ENCODE measurements around the gene MTMR3.

MTMR3 gene

DNA sequence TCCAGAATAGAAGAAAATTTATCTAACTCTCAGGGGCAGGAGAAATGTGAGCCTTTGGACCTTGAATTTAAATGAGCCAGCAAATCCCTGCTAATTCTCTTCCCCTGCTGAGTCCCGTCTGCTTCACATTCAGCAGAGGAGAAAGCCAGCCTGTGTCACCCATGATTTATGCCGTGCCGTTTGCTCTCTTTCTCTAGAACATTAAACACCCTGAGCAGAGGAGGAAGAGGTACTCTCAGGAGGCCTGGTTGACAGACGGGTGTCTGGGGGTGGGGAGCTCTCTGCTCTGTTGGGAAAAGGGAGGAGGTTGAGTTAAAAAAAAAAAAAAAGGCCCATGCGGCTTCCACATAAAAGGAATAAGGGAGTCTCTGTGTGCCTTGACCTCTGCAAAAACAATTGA, 11.3 kb upstream of the MTMR3 start:
- DNase-seq = no peak

DNA sequence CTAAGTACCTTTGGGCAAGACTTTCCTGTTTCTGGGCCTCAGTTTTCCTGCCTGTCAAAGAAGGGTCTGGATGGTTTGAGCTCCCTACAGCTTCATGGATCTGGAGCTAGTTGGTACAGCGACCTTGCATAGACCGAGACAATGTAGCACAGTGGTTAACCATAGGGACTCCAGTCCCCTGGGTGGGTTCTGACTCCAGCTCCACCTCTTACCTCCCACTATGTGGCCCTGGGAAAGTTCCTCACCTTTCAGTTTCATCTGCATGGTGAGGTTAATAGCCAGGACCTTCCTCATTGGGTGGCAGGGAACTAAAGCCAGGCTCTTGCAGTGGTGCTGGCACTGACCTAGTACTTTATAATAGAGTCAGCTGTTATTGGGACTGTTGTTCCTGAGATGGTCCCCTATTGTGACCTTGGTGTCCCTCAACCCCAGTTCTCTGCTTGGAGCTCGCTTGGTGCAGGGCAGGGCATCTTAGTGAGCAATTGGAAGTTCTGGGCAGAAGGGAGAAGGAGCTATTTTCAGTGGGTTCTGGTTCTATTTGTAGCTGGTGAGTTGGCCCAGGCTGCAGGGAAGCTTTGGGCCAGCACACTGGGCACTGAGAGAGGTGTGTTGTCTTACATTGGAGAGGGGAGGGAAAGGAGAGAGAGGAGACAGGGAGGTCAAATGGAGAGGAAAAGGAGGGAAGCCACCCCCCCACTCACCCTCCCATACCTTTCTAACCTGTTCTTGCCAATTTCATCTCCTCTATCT, 10.7 kb upstream of the MTMR3 start:
- no peak for DNase-seq

DNA sequence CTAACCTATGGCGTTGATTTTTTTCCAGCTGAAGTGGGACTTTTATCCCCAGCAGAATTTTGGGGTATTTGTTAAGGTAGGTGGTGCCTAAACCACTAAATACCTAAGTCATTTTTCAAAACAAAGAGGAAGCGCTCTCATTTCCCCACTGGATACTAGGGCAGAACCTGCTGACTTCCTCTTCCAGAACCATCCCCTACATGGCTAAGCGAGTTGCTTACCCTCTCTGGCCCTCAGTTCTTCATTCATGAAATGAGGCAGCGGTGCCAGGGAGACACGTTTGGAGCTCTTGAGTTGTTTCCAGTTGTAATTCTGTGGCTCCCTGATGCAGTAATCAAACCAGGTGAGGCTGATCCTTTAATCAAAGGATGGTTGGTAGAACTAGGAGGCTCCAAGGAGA, 10.0 kb upstream of the MTMR3 start:
- DNase-seq = no peak

DNA sequence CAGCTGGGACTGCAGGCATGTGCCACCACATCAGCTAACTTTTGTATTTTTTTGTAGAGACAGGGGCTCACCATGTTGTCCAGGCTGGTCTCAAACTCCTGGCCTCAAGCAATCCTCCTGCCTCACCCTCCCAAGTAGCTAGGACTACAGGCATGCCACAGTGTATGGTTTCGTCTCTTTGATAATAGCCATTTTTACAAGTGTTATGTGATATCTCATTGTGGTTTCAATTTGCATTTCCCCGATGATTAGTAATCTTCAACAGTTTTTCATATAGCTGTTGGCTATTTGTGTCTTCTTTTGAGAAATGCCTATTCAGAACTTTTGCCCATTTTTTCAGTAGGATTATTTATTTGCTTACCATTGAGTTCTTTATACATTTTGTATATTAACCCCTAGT, 9.0 kb upstream of the MTMR3 start:
- DNase-seq = no peak

DNA sequence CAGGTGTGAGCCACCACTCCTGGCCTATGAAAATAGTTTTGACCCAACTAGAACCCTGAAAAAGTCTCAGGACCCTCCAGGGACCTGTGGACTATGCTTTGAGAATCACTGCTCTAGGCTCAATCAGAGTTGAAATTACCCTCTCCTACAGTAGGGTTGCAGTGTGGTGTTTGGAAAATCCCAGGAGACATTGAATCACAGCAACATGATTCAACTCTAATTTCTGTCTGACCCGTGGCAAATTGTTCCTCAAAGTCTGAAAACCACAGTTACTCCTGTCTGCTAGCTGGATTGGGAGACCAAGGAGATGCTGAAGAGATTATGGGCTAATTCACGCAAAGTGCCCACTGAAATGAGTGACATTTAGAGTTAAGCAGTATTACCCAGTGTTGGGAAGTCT, 5.4 kb upstream of the MTMR3 start:
- DNase-seq = no peak

DNA sequence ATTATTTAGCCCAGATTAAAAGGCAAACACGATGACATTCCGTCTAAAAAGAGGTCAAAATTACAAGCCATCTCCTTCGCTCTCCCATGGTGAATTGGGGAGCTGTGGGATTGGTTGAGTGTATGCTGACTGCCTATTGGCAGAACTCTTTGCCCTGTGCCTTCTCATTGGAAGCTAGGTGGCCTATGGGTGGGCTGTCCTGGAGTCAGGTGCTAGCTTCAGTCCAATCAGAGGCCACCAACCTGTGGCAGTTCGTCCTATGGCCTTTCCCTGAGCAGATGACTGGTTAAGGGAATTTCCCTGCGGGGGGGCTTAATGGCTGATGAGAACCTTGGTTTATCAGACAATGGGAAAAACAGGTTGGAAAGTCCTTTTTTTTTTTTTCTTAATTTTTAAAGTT, 3.2 kb upstream of the MTMR3 start:
- peak; percentile 24 for DNase-seq

DNA sequence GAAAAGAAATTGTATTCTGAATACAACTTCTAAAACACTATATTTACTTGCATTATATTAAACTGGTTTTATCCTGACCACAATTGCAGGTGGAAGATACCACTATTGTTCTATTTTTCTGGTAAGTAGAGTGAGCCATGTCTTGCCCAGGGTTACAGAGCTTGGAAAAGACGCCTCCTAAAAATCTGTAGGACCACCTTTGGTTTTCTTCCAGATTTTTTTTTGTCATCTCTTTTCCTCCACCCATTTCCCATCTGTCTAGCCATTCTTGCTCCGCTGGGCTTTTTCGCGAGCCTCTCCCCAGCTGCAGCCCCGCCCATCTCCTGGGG, 294 bp upstream of the MTMR3 start:
- DNase-seq = no peak

DNA sequence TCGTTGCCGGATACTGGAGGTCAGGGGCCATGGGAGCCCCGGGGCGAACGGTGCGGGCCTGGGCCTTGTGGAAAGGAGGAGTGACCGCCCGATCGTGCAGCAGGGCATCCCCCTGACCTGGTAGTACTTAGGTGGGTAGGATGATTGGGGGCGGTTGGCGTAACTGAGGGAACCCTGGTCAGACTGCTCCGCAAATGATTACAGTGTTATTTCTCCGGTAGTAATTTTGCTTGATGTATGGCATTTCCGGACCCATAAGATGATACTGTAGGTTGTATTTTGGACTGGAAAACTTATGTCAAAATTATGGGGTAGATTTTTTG, 762 bp downstream of the MTMR3 start:
- no peak for DNase-seq

DNA sequence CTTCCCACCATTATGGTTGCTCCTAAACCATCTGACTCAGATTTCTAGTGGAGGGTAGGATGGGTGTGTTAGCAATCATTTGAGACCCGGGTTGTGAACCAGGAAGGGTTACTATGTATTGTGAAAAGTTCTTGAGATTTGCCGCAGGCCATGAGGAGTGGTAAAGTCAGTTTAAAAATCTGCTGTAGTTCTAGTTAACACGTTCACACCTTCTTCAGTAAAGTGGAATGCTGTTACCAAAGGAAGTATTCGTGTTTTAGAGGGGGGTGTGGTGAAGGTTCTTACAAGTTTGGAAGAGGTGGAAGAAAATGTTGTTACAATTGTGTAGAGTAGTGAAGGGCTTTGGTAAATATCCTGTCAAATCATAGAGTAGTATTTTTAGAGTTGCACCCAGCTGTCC, 2.6 kb downstream of the MTMR3 start:
- no peak for DNase-seq

DNA sequence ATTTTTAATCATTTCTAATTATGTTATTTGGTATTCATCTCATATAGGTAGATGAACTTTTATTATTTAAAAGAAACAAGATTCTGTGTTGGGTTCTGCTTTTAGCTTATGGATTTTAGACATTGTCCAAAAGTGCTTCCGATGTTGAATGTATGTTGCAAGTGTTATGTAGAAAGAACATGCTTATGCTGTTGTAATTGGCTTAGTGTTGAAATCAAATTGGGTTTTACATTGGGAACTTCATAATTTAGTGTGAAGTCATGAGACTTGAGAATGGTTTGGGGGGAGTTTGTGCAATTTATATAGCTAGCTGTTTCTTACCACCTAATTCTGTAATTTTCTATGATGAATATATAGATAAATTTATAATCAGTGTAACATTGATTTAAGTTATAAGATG, 3.6 kb downstream of the MTMR3 start:
- DNase-seq = no peak

DNA sequence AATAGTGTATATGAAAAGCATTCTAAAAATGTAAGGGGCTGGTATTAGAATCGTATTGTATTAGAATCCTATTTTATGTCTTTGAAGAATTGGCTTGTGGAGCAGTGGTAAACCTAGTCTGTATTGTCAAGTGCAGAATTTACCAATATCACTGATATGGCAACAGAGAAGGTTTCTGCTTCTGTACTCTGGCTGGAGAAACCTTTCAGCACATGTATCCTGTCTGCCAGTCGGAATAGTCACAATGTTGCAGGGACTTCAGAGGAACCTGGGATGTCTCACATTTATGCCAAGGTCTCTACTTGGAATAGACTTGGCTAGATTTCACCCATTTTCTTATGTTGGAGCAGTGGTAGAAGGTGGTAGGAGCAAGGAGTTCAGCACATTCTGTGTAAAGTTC, 4.4 kb downstream of the MTMR3 start:
- DNase-seq = no peak

DNA sequence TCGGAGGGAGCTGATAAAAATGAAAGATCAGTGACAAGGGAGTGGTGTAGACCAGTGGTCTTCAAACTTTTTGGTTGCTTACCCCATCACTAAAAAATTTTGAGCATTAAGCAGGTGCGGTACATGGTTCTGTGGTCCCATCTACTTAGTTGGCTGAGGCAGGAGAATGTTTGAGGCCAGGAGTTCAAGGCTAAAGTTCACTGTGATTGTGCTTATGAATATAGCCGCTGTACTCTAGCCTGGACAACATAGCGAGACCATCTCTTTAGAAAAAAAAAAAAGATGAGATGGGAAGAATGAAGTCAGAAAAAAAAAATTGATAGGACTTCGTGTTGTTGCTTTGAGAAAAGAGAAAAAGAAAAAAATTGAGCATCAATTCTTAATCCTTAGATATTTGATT, 7.8 kb downstream of the MTMR3 start:
- no peak for DNase-seq

DNA sequence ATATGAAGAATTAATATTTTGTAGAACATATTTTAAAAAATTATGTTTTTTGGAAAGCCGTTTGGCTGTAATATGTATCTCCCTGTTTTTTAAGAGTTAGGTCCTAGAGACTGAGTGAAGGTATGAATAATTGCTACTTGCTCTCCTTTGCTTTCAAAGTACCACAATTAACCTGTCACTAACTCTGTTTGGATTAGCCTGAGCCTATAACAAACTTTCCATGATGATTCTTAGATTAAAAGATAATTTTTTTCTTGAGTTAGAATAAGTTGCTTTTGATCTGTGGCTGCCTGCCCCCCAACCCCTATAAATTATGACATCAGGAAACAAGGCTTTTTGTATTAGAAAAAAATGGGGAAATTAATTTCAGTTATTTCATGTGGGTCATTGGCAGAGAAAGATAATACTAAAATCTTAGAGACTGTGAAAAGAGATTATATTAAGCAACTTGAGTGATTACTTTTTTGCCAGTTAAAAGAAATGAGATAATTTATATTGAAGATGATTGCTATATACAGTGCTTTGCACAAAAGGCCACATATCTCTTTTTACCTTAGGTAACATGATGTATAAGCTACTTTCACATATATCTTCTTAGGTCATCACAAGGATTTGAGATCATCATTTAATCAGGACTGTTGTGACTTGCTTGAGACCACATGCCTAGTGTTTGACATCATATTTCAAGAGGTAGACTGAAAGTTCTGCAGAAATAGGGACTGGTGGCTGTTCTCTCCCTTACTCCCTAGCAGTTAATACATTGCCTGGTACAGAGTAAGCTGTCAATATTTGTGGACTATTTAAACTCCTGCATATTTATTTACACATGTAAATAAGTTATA, 9.6 kb downstream of the MTMR3 start:
- no peak for DNase-seq

DNA sequence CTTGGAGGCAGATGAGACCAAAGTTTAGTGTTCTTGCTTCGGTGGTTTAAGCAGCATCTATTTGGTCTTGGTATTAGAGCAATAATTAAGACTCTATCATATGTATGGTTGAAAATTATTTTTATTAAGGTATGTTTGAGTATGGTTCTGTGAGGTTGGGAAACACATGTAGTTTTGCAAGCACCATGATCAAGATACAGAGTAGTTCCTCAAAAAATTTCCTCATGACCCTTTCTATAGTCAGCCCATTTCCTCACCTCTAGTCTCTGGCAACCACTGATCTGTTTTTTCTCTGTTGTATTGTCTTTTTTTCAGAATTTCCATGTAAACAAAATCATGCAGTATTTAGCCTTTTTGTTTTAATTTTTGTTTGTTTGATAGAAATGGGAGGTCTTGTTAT, 18.4 kb downstream of the MTMR3 start:
- DNase-seq = no peak

DNA sequence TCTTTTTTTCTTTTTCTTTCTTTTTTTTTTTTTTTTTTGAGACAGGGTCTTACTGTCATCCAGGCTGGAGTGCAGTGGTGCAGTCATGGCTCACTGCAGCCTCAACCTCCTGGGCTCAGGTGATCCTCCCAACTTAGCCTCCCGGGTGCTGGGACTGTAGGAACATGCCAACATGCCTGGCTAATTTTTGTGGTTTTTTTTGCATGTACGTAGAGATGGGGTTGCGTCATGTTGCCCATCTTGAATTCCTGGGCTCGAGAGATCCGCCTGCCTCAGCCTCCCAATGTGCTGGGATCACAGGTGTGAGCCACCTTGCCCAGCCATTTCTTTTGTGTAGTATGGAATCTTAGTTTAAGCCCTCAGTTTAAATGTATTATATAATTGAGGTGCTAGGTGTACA, 20.4 kb downstream of the MTMR3 start:
- DNase-seq = no peak

DNA sequence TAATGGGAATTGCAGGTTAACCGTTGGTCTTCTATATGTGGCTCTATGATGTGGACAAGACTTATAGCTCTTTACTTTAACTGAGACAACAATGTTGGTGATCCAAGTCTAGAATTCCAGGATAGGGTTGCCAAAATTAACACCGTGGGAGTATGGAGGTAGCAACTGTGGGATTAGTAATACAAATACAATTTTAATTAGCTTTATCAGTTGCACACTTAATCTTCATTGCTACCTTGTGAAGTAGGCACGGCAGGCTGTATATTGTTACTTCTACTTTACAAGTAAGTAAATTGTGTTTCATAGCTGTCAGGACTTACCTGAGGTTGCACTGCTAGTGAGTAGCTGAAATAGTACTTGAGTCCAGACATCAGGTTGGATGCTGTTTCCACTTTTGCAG, 21.0 kb downstream of the MTMR3 start:
- no peak for DNase-seq

DNA sequence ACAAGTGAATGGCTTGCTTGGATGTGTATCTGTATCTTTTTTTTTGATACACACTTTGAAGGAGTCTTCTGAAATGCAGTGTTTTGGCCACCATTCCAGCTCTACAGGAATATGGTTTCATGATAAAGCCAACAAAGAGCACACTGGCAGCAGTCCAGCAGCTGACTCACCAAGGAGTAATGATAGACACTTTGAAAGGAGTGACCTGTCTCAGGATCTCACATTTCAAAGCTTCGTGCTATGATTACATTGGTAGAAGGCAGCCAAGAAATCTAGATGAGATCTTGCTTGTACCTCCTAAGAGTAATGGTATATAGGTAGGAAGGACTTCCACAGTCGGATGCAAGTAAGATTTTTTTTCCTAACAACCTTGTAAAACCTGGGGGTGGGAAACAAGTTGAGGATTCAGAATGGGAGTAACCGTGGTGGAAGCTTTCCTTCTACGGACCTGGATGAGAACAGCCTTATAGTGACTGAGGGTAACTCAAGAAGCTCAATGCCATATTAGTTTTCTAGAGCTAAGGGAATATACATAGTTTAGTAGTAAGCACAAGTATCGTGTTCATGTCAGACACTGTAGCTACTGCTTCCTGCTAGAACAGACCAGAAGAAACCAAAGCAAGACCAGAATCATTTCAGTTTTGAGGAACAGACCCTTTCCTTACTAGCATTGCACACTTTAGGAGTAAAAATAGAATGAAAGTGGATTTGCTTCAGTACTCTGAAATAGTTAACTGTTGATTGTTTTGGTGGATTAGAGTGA, 25.0 kb downstream of the MTMR3 start:
- peak; percentile 6 for DNase-seq

DNA sequence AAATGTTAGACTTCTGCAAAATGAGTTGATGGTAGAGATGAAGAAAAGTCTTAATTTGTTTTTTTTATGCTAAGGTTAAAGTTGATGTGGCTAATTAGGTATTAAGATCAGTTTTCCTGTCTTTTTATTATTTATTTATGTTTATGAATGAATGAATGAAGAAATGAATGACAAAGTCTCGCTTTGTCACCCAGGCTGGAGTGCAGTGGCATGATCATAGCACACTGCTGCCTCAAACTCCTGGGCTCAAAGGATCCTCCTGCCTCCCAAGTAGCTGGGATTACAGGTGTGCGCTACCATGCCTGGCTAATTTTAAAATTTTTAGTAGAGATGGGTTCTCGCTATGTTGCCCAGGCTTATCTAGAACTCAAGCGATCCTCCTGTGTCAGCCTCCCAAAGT, 29.2 kb downstream of the MTMR3 start:
- no peak for DNase-seq

DNA sequence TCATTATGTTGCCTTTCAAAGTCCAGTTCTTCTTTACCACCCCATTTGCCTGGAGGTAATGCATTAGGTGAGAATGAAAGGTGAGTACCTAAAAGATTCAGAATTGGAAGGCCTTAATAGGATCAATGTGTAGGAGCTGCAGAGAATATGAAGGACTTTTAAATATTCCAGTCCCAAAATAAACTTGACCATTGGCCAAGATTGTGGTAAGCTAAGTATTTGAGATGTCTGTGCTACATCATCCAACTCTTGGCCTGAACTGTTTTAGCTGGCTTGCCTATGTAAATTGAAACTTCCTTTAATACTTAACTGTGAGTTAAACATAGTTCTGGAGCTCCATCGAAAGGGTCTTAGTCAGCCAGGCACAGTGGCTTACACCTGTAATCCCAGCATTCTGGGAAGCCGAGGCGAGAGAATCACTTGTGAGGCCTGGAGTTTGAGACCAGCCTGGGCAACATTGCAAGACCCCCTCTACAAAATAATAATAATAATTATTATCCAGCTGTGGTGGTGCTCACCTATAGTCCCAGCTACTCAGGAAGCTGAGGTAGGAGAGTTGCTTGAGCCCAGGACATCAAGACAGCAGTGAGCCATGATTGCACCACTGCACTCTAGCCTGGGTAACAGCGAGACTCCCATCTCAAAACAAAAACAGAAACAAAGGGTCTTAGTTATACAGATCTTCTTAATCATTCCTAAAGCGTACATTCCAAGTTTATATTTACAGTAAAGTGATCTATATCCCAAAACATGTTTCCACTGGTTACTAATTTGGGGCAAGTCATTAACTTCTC, 29.8 kb downstream of the MTMR3 start:
- no peak for DNase-seq

DNA sequence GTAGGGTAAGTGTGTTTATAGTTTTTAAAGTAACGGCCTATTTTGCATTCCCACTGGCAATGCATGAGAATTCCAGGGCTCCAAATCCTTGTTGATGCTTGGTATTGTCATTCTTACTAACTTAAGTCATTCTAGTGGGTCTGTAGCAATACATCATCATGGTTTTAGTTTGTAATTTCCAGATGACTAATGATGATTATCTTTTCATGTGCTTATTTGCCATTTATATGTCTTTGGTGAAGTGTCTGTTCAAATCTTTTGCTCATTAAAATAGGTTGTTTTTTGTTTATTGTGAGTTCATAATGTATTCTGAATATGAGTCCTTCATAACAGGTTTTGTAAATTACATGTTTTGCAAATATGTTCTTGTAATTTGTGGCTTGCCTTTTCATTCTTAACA, 31.2 kb downstream of the MTMR3 start:
- DNase-seq = no peak

DNA sequence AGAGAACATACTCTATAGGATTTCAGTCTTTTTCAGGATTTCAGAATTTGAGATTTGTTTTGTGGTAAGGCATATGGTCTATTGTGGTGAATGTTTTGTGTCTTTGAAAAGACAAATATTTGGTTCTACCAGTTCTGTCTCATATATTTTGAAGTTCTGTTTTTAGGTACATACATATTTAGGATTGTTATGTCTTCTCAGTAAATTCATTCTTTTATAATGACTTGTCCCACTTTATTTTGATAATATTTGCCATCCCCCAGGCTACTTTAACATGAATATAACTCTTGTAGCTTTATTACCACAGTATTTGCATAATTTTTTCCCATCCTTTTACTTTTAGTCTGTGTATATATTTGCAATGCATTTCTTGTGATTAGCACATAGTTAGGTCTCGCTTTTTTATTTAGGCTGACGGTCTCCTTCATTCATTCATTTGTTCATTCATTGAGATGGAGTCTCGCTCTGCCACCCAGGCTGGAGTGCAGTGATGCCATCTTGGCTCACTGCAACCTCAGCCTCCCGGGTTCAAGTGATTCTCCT, 32.1 kb downstream of the MTMR3 start:
- DNase-seq = no peak

DNA sequence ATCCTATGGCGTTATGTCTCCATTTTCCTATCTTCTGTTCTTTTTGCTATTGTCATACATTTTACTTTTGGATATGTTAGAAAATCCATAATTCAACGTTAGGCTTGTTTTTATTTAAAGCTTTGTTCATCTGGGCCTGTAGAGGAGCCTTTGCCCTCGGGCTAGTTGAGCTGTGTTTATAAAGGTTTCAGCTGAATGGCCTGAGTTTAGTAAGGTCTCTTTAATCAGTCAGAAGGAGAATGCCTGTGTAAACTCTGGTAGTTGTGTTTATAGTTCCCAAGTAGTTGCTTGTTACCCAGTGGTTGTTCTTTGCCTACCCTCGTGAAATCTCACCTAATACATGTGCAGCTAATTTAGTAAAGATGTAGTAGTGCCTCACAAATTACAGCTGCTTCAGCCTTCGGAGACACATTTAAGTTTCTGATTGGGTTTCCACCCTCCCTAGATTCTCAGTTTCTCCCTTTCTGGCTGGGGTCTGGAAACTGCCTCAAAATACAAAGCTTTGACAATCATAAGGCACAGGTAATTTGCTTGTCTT, 33.1 kb downstream of the MTMR3 start:
- no peak for DNase-seq
